Testis (tissue), 2 donors: ENCODE results near the gene RFLNA.

ENCODE experiments used
- CTCF ChIP-seq, 3 experiments: fragments of 450-650 bp in 2 of 3; fragments of 200-600 bp in 1 of 3; sonication (generic) in 1 of 3; IDR thresholded peaks; one replicate each; pipeline ENCODE4 v1.5.1; 2016 to 2019; ENCODE audit warnings: antibody characterized with exemption in 3 of 3, mild to moderate bottlenecking in 2 of 3, moderate library complexity in 1 of 3
- POLR2A ChIP-seq: fragments of 450-650 bp; IDR thresholded peaks from one replicate; pipeline ENCODE4 v1.6.1; 2017; ENCODE audit warnings: antibody characterized with exemption, mild to moderate bottlenecking, moderate library complexity

GRCh38 chr12:124304314-124304790 is 9.5 kb downstream of the RFLNA start:
- TF ChIP-seq POLR2A (no peak), CTCF (IDR thresholded peaks at IDR 0.05) (no peak)
